ENCODE results near the gene NRIP2.

NRIP2 gene

GRCh38 chr12:2804393-2805142, 30.3 kb downstream of the NRIP2 start:
- no peak overlapping the region for H3K4me3 ChIP-seq (ENCODE audit: low read depth, low read length)
- no peak for TF ChIP-seq CTCF (IDR thresholded peaks at IDR 0.05; ENCODE audit: borderline replicate concordance, insufficient read depth, low read depth, low read length)

- no peak for TF ChIP-seq CTCF (IDR thresholded peaks at IDR 0.05; ENCODE audit: borderline replicate concordance, insufficient read depth, low read depth, low read length)
- H3K4me3 ChIP-seq (ENCODE audit: low read depth, low read length) = no peak overlapping the region
Measured at GRCh38 chr12:2803635-2804392, 31.0 kb downstream of the NRIP2 start.

- no peak for TF ChIP-seq CTCF (IDR thresholded peaks at IDR 0.05; ENCODE audit: borderline replicate concordance, insufficient read depth, low read depth, low read length)
- no peak overlapping the region for H3K4me3 ChIP-seq (ENCODE audit: low read depth, low read length)
Measured at GRCh38 chr12:2801044-2801783, 33.6 kb downstream of the NRIP2 start.

- no peak for TF ChIP-seq CTCF (IDR thresholded peaks at IDR 0.05; ENCODE audit: borderline replicate concordance, insufficient read depth, low read depth, low read length)
- H3K4me3 ChIP-seq (ENCODE audit: low read depth, low read length) = no peak overlapping the region
Measured at GRCh38 chr12:2800046-2800570, 34.7 kb downstream of the NRIP2 start.

- 0 out of 2 replicates have a peak, but pooled peaks have one; percentile 1 for TF ChIP-seq CTCF (IDR thresholded peaks at IDR 0.05; ENCODE audit: borderline replicate concordance, insufficient read depth, low read depth, low read length)
- H3K4me3 ChIP-seq (ENCODE audit: low read depth, low read length) = no peak overlapping the region
Measured at GRCh38 chr12:2797721-2798418, 37.0 kb downstream of the NRIP2 start.

- TF ChIP-seq CTCF (IDR thresholded peaks at IDR 0.05; ENCODE audit: borderline replicate concordance, insufficient read depth, low read depth, low read length) = no peak
- peak overlapping the region; percentile 93 for H3K4me3 ChIP-seq (ENCODE audit: low read depth, low read length)
Measured at GRCh38 chr12:2796187-2796666, 38.6 kb downstream of the NRIP2 start.
